ENCODE data around the gene KANSL1. TPM values are rescaled to one million over a fixed set of nuclear protein-coding genes. Genes with fewer than 3 reads are reported as not detected.

Gene KANSL1
- total and polyA plus RNA-seq, 2 of the 4 experiments (the other 2 are of a cell fraction) = 19.1 to 49.6 TPM

GRCh38 chr17:46001390-46002310 lies 191.6 kb downstream of the KANSL1 start:
- H4K20me1 ChIP-seq (ENCODE audit: insufficient read depth, low read length) = no peaks in the 10 kb centered on the region
- DNase-seq = no peak
- no peak overlapping the region for H3K4me2 ChIP-seq (ENCODE audit: low read depth, low read length)
- peaks cover 7% of the 10 kb centered on the region; the same call in 1 of the 2 replicates for H3K27me3 ChIP-seq (ENCODE audit: control insufficient read depth, insufficient read depth, low read length)
- in situ Hi-C loops (cut with MboI; ENCODE audit: low sequenced_read_pairs) (no loop called here), dilution Hi-C loops (cut with HindIII; ENCODE audit: low sequenced_read_pairs, unreplicated experiment) (no loop called here), intact Hi-C loops (cut with micrococcal nuclease) (loop anchor here (1.0 to 10.0 kb wide), 2 partner anchors 212 to 283 kb away; no protein-coding TSS in a partner anchor)
- H3K27ac ChIP-seq (ENCODE audit: insufficient read depth, low read length) = no peak overlapping the region
- ChIA-PET POLR2A (ENCODE audit: unreplicated experiment) (no interaction called here), CTCF (interaction anchor here (1.2 to 1.3 kb wide), 2 partner anchors 211 to 285 kb away, joined by 3 to 4 read pairs; no protein-coding TSS in a partner anchor)
- no peak overlapping the region for H3K4me3 ChIP-seq (ENCODE audit: insufficient read depth, low read depth, low read length)
- ATAC-seq (ENCODE audit: low read depth) = no peak
- no peaks in the 10 kb centered on the region for H3K36me3 ChIP-seq (ENCODE audit: control insufficient read depth, insufficient read depth, low read length)
- TF ChIP-seq RAD21 (IDR thresholded peaks at IDR 0.05; ENCODE audit: low read length) (no peak), RCOR1 (IDR thresholded peaks at IDR 0.05; ENCODE audit: insufficient replicate concordance, low read length) (no peak), SMC3 (IDR thresholded peaks at IDR 0.05; ENCODE audit: low read depth, low read length) (no peak), RFX5 (IDR thresholded peaks at IDR 0.05; ENCODE audit: low read depth, low read length) (no peak), POLR2A (IDR thresholded peaks at IDR 0.05; ENCODE audit: low read depth, low read length) (no peak)
- TF ChIP-seq, protein P1, sequence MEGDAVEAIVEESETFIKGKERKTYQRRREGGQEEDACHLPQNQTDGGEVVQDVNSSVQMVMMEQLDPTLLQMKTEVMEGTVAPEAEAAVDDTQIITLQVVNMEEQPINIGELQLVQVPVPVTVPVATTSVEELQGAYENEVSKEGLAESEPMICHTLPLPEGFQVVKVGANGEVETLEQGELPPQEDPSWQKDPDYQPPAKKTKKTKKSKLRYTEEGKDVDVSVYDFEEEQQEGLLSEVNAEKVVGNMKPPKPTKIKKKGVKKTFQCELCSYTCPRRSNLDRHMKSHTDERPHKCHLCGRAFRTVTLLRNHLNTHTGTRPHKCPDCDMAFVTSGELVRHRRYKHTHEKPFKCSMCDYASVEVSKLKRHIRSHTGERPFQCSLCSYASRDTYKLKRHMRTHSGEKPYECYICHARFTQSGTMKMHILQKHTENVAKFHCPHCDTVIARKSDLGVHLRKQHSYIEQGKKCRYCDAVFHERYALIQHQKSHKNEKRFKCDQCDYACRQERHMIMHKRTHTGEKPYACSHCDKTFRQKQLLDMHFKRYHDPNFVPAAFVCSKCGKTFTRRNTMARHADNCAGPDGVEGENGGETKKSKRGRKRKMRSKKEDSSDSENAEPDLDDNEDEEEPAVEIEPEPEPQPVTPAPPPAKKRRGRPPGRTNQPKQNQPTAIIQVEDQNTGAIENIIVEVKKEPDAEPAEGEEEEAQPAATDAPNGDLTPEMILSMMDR (conservative IDR thresholded peaks at IDR 0.05; ENCODE audit: low read depth, low read length) = no peak
- no peak overlapping the region for H4K91ac ChIP-seq (ENCODE audit: insufficient read depth, low read depth, low read length)
- no peak overlapping the region for H2BK20ac ChIP-seq (ENCODE audit: low read depth, low read length)
- no peaks in the 10 kb centered on the region for H3K9me1 ChIP-seq (ENCODE audit: insufficient read depth, low read length)
- H3K14ac ChIP-seq (replicated peaks; ENCODE audit: low read depth, low read length) = no peak overlapping the region
- H4K5ac ChIP-seq (ENCODE audit: low read depth, low read length) = no peak overlapping the region
- no peak overlapping the region for H2AK5ac ChIP-seq (ENCODE audit: low read depth, low read length)
- no peak overlapping the region for H2BK15ac ChIP-seq (ENCODE audit: low read depth, low read length)
- H2BK5ac ChIP-seq (ENCODE audit: low read depth, low read length, poor library complexity, severe bottlenecking) = no peak overlapping the region
- no peak overlapping the region for H2BK120ac ChIP-seq (ENCODE audit: low read depth, low read length)
- peaks cover 8% of the 10 kb centered on the region for H3K4me1 ChIP-seq (ENCODE audit: control insufficient read depth, insufficient read depth, low read length)
- no peaks in the 10 kb centered on the region for H3K9me3 ChIP-seq (ENCODE audit: control insufficient read depth, insufficient read depth, low read length)
- no peak overlapping the region for H3K4ac ChIP-seq (ENCODE audit: low read depth, low read length)
- H3K56ac ChIP-seq (ENCODE audit: extremely low read depth, insufficient read depth, low read length) = no peak overlapping the region
- no TSS peak for BruUV-seq (replicated peaks)
- no peak overlapping the region for H4K8ac ChIP-seq (ENCODE audit: low read depth in 2 of 2, low read length in 2 of 2)
- H3K9ac ChIP-seq (ENCODE audit: low read depth, low read length) = no peak overlapping the region
- H3K18ac ChIP-seq (ENCODE audit: low read depth, low read length) = no peak overlapping the region
- 39% methylated on average over 7 of the region's 13 CpGs; no CpG with 5 or more reads in 1 of the 2 experiments for WGBS, 2 experiments (ENCODE audit: extremely low coverage in 2 of 2, insufficient read length in 1 of 2)
- H2AK9ac ChIP-seq (replicated peaks; ENCODE audit: low read depth, low read length, poor library complexity) = no peak overlapping the region
- no peak overlapping the region for H3K23ac ChIP-seq (ENCODE audit: low read depth, low read length)
- H2AFZ ChIP-seq (replicated peaks; ENCODE audit: low read length, poor library complexity) = no peak overlapping the region
- H3K79me1 ChIP-seq (ENCODE audit: low read depth in 1 of 2, low read length in 2 of 2) = no peaks in the 10 kb centered on the region

All from IMR-90 (cell line).